ENCODE data around the gene DCDC1. TPM values are rescaled to one million over a fixed set of nuclear protein-coding genes. Genes with fewer than 3 reads are reported as not detected.

The DCDC1 gene
- total RNA-seq, 1 donor from 2014 or later = 0.16 TPM

Other genes with a start within 250 kb of the DCDC1 start
- 14.6 and 21.0 TPM in 2 replicates for gene DNAJC24, start 121 bp upstream of the DCDC1 start, total RNA-seq
- gene IMMP1L, start 139.9 kb upstream of the DCDC1 start, total RNA-seq = 21.3 and 26.8 TPM in 2 replicates
- gene ELP4, start 140.0 kb upstream of the DCDC1 start, total RNA-seq = 21.2 TPM in 2 replicates